Gastrocnemius medialis (tissue), 4 donors: ENCODE results near the gene ATP1A3.

Source experiments
- CTCF ChIP-seq, 5 experiments: fragments of 450-650 bp in 3 of 5; fragments of 200-600 bp in 2 of 5; sonication (generic) in 2 of 5; IDR thresholded peaks in 4 of 5; conservative IDR thresholded peaks in 1 of 5; 1 replicate in 4 of 5; 2 replicates in 1 of 5; pipeline ENCODE4 v1.5.1; 2016 to 2019; ENCODE audit warnings: antibody characterized with exemption in 5 of 5, mild to moderate bottlenecking in 3 of 5, moderate library complexity in 3 of 5
- POLR2A ChIP-seq, 2 donors: fragments of 450-650 bp; IDR thresholded peaks; one replicate each; pipeline ENCODE4 v1.6.1; 2017; ENCODE audit warnings: antibody characterized with exemption in 2 of 2, mild to moderate bottlenecking in 2 of 2, moderate library complexity in 2 of 2

GRCh38 chr19:41933693-41934426 is 60.2 kb downstream of the ATP1A3 start:
- TF ChIP-seq POLR2A (IDR thresholded peaks at IDR 0.05), result no peak
- no peak for TF ChIP-seq CTCF (IDR thresholded peaks at IDR 0.05 in 4 of 5, conservative IDR thresholded peaks at IDR 0.05 in 1 of 5)
